HG02610 (cell line): ENCODE results near the gene PTPN2.
"Not testable (repeated sequence)": the region's sequence is repeated elsewhere in the genome, so short reads cannot be mapped to it uniquely, and the experiment has no call there.

Source experiments
- ATAC-seq: cut with Tn5 transposase; IDR thresholded peaks from one replicate; pipeline ENCODE4 v1.9.1; 2021; ENCODE audit warnings: mild to moderate bottlenecking, moderate library complexity; ENCODE audit not compliant: unreplicated experiment

PTPN2 gene

GRCh38 chr18:12776821-12777471, 107.1 kb downstream of the PTPN2 start:
- ATAC-seq, result no peak

- not testable (repeated sequence) for ATAC-seq
These were observed 107.6 kb downstream of the PTPN2 start for GRCh38 chr18:12776415-12776814.

- no peak for ATAC-seq
These were observed 109.1 kb downstream of the PTPN2 start for GRCh38 chr18:12774982-12775381.

GRCh38 chr18:12773369-12773768, 110.7 kb downstream of the PTPN2 start:
- no peak for ATAC-seq

GRCh38 chr18:12772111-12772510, 111.9 kb downstream of the PTPN2 start:
- no peak for ATAC-seq

- ATAC-seq, result no peak
These were observed 113.4 kb downstream of the PTPN2 start for GRCh38 chr18:12770469-12771219.

- no peak for ATAC-seq
These were observed 114.2 kb downstream of the PTPN2 start for GRCh38 chr18:12769644-12770440.

GRCh38 chr18:12769136-12769535, 114.9 kb downstream of the PTPN2 start:
- no peak for ATAC-seq

- no peak for ATAC-seq
These were observed 115.4 kb downstream of the PTPN2 start for GRCh38 chr18:12768625-12769024.

GRCh38 chr18:12767580-12768155, 116.4 kb downstream of the PTPN2 start:
- no peak for ATAC-seq

GRCh38 chr18:12766986-12767433, 117.0 kb downstream of the PTPN2 start:
- no peak for ATAC-seq

GRCh38 chr18:12765586-12765985, 118.5 kb downstream of the PTPN2 start:
- ATAC-seq, result no peak

- no peak for ATAC-seq
These were observed 118.9 kb downstream of the PTPN2 start for GRCh38 chr18:12765126-12765525.

GRCh38 chr18:12758566-12758965, 125.5 kb downstream of the PTPN2 start:
- not testable (repeated sequence) for ATAC-seq

- ATAC-seq, result not testable (repeated sequence)
These were observed 127.3 kb downstream of the PTPN2 start for GRCh38 chr18:12756619-12757239.

GRCh38 chr18:12755606-12756005, 128.4 kb downstream of the PTPN2 start:
- ATAC-seq, result not testable (repeated sequence)

GRCh38 chr18:12754511-12754910, 129.5 kb downstream of the PTPN2 start:
- no peak for ATAC-seq

GRCh38 chr18:12751891-12752290, 132.1 kb downstream of the PTPN2 start:
- ATAC-seq, result no peak

GRCh38 chr18:12751503-12751884, 132.5 kb downstream of the PTPN2 start:
- no peak for ATAC-seq

GRCh38 chr18:12750715-12751502, 133.1 kb downstream of the PTPN2 start:
- no peak for ATAC-seq
